IMR-90 (cell line): Measurements from ENCODE around the gene CDK15.

Source experiments
- CHD1 ChIP-seq: IDR thresholded peaks from 2 replicates; pipeline ENCODE4 v1.6.1; 2012; ENCODE audit warnings: low read depth, low read length, improper control_type of control experiment
- CTCF ChIP-seq: conservative IDR thresholded peaks from 2 replicates; pipeline ENCODE4 v1.5.1; 2012; ENCODE audit warnings: mild to moderate bottlenecking, low read depth, low read length, improper control_type of control experiment
- POLR2A ChIP-seq: IDR thresholded peaks from 2 replicates; pipeline ENCODE4 v1.6.1; 2012; ENCODE audit warnings: mild to moderate bottlenecking, low read depth, low read length
- RAD21 ChIP-seq: IDR thresholded peaks from 2 replicates; pipeline ENCODE4 v1.6.1; 2012; ENCODE audit warnings: low read length, improper control_type of control experiment
- SMC3 ChIP-seq: fragments of 150-350 bp; IDR thresholded peaks from 2 replicates; pipeline ENCODE4 v1.6.1; 2016; ENCODE audit warnings: low read depth, mild to moderate bottlenecking, antibody characterized with exemption, low read length, moderate library complexity

GRCh38 chr2:201808027-201808426, 1.7 kb downstream of the CDK15 start:
- TF ChIP-seq CTCF (no peak), RAD21 (no peak), CHD1 (no peak), SMC3 (no peak), POLR2A (no peak)
